ENCODE results near the gene PGK1.

Gene PGK1

DNA sequence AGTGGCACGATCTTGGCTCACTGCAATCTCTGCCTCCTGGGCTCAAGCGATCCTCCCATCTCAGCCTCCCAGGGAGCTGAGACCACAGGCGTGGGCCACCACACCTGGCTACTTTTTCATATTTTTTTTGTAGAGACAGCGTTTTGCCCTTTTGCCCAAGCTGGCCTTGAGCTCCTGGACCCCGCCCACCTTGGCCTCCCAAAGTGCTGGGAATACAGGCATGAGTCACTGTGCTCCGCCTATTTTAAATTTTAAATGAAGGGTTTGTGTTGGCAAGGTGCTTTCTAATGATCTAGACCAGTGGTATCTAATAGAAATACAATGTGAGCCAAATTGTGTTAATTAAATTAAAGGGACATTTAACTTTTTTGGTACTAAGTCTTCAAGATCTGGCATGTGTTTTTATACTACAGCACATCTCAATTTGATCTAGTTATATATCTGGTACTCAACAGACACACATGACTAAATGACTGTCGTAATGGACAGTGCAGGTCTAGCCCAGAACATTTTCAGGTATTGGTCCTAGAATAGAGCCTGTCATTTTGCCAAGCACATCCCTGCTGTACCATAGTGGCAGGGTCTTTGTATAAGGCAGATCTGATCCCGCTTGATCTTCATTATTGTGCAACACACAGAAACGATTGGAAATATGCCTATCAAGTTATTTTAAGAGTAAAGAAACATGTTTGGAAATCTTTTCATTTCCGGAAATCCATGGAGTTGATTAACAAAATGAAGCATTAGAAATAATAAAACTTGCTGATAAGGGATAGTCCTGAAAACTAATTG, 7.3 kb downstream of the PGK1 start:
- TF ChIP-seq TAF1 (IDR thresholded peaks at IDR 0.05; ENCODE audit: low read depth) (no peak), EGR1 (IDR thresholded peaks at IDR 0.05) (no peak), CREB1 (IDR thresholded peaks at IDR 0.05; ENCODE audit: low read depth) (no peak), YY1 (IDR thresholded peaks at IDR 0.05; ENCODE audit: low read depth) (no peak), FOXM1 (IDR thresholded peaks at IDR 0.05; ENCODE audit: borderline replicate concordance, low read depth) (no peak)
- TF ChIP-seq, protein P1, sequence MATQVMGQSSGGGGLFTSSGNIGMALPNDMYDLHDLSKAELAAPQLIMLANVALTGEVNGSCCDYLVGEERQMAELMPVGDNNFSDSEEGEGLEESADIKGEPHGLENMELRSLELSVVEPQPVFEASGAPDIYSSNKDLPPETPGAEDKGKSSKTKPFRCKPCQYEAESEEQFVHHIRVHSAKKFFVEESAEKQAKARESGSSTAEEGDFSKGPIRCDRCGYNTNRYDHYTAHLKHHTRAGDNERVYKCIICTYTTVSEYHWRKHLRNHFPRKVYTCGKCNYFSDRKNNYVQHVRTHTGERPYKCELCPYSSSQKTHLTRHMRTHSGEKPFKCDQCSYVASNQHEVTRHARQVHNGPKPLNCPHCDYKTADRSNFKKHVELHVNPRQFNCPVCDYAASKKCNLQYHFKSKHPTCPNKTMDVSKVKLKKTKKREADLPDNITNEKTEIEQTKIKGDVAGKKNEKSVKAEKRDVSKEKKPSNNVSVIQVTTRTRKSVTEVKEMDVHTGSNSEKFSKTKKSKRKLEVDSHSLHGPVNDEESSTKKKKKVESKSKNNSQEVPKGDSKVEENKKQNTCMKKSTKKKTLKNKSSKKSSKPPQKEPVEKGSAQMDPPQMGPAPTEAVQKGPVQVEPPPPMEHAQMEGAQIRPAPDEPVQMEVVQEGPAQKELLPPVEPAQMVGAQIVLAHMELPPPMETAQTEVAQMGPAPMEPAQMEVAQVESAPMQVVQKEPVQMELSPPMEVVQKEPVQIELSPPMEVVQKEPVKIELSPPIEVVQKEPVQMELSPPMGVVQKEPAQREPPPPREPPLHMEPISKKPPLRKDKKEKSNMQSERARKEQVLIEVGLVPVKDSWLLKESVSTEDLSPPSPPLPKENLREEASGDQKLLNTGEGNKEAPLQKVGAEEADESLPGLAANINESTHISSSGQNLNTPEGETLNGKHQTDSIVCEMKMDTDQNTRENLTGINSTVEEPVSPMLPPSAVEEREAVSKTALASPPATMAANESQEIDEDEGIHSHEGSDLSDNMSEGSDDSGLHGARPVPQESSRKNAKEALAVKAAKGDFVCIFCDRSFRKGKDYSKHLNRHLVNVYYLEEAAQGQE (IDR thresholded peaks at IDR 0.05; ENCODE audit: low read depth): no peak

DNA sequence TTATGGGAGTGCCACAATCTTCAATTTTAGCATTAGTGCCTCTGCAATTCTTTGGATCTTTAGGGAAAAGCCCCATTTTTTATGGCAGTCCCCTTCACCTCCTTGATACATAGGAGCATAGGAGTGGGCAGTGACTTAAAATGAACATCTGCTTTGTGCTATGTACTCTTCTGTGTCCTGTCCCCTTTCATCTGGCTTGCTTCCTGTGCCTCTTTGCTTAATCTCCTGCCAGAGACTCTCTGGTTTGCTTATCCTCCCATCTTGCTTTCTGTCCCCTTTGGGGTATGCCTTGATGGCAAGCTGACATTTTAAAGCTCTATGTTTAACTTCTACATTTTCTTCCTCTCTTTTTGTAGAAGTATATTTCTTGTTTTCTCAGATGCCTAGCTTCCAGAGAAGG, 12.3 kb downstream of the PGK1 start:
- no peak for TF ChIP-seq TCF12 (IDR thresholded peaks at IDR 0.05; ENCODE audit: low read depth)
- TF ChIP-seq RAD21 (IDR thresholded peaks at IDR 0.05; ENCODE audit: low read depth): no peak
- TF ChIP-seq, protein P2, sequence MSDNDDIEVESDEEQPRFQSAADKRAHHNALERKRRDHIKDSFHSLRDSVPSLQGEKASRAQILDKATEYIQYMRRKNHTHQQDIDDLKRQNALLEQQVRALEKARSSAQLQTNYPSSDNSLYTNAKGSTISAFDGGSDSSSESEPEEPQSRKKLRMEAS (IDR thresholded peaks at IDR 0.05): no peak
- no peak for TF ChIP-seq YY1 (IDR thresholded peaks at IDR 0.05; ENCODE audit: low read depth)
- TF ChIP-seq ZBTB7A (IDR thresholded peaks at IDR 0.05; ENCODE audit: low read depth): no peak
- TF ChIP-seq TEAD4 (IDR thresholded peaks at IDR 0.05): no peak
- no peak for TF ChIP-seq CREB1 (IDR thresholded peaks at IDR 0.05; ENCODE audit: low read depth)
- TF ChIP-seq, protein P3, sequence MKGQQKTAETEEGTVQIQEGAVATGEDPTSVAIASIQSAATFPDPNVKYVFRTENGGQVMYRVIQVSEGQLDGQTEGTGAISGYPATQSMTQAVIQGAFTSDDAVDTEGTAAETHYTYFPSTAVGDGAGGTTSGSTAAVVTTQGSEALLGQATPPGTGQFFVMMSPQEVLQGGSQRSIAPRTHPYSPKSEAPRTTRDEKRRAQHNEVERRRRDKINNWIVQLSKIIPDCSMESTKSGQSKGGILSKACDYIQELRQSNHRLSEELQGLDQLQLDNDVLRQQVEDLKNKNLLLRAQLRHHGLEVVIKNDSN (IDR thresholded peaks at IDR 0.05): no peak
- no peak for TF ChIP-seq CEBPB (IDR thresholded peaks at IDR 0.05)
- TF ChIP-seq TAF1 (IDR thresholded peaks at IDR 0.05; ENCODE audit: low read depth): no peak
- TF ChIP-seq EP300 (IDR thresholded peaks at IDR 0.05; ENCODE audit: borderline replicate concordance): no peak
- TF ChIP-seq EGR1 (IDR thresholded peaks at IDR 0.05): no peak
- TF ChIP-seq NFIC (IDR thresholded peaks at IDR 0.05): no peak
- TF ChIP-seq, protein P1 (IDR thresholded peaks at IDR 0.05; ENCODE audit: low read depth): no peak
- no peak for TF ChIP-seq FOXM1 (IDR thresholded peaks at IDR 0.05; ENCODE audit: borderline replicate concordance, low read depth)

DNA sequence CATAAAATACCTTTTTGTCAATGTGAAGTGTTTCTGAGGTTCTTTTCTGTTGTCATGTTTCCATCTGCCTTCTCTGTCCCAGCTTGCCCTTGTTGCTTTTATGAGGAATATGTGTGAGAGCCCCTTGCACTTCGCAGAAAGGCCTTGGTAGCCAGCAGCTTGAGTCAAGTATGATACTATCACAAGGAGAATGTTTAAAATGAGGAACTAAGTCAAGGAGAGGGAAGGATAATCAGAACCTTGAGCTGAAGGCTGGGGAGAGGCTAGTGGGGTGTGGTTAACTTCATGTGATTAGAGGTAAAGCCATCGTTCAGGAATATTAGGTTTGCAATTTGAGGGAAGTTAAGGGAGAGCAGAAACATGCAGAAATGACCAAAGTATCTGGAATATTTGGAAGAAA, 12.7 kb downstream of the PGK1 start:
- TF ChIP-seq CREB1 (IDR thresholded peaks at IDR 0.05; ENCODE audit: low read depth) (no peak), RAD21 (IDR thresholded peaks at IDR 0.05; ENCODE audit: low read depth) (no peak), ZBTB7A (IDR thresholded peaks at IDR 0.05; ENCODE audit: low read depth) (no peak), EGR1 (IDR thresholded peaks at IDR 0.05) (no peak), YY1 (IDR thresholded peaks at IDR 0.05; ENCODE audit: low read depth) (no peak), EP300 (IDR thresholded peaks at IDR 0.05; ENCODE audit: borderline replicate concordance) (no peak), CEBPB (IDR thresholded peaks at IDR 0.05) (no peak), TEAD4 (IDR thresholded peaks at IDR 0.05) (no peak), FOXM1 (IDR thresholded peaks at IDR 0.05; ENCODE audit: borderline replicate concordance, low read depth) (no peak), TAF1 (IDR thresholded peaks at IDR 0.05; ENCODE audit: low read depth) (no peak), NFIC (IDR thresholded peaks at IDR 0.05) (no peak), TCF12 (IDR thresholded peaks at IDR 0.05; ENCODE audit: low read depth) (no peak)
- TF ChIP-seq, protein P3 (IDR thresholded peaks at IDR 0.05): no peak
- TF ChIP-seq, protein P2 (IDR thresholded peaks at IDR 0.05): no peak
- TF ChIP-seq, protein P1 (IDR thresholded peaks at IDR 0.05; ENCODE audit: low read depth): no peak

DNA sequence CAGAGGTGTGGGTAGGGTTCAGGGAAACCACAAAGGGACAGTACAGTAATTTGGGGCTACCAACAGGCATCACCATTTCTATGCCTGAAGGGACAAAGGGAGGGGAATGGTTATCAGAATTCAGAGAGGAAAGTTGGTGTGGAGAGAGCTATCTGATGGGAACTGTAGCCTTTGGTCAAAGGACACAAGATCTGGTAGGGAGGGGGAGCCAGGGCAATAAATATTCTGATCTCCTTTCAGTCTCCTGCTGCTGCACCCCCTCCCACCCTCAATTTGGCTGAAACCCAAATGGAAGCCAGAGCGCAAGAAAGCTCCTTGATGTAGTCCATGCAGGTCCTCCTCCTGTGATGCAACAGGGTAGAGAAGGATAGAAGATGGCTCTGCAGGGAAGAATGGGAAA, 14.6 kb downstream of the PGK1 start:
- no peak for TF ChIP-seq EGR1 (IDR thresholded peaks at IDR 0.05)
- TF ChIP-seq NFIC (IDR thresholded peaks at IDR 0.05): no peak
- no peak for TF ChIP-seq TCF12 (IDR thresholded peaks at IDR 0.05; ENCODE audit: low read depth)
- no peak for TF ChIP-seq CEBPB (IDR thresholded peaks at IDR 0.05)
- no peak for TF ChIP-seq YY1 (IDR thresholded peaks at IDR 0.05; ENCODE audit: low read depth)
- no peak for TF ChIP-seq TEAD4 (IDR thresholded peaks at IDR 0.05)
- TF ChIP-seq FOXM1 (IDR thresholded peaks at IDR 0.05; ENCODE audit: borderline replicate concordance, low read depth): no peak
- TF ChIP-seq EP300 (IDR thresholded peaks at IDR 0.05; ENCODE audit: borderline replicate concordance): no peak
- TF ChIP-seq, protein P3 (IDR thresholded peaks at IDR 0.05): no peak
- no peak for TF ChIP-seq CREB1 (IDR thresholded peaks at IDR 0.05; ENCODE audit: low read depth)
- TF ChIP-seq TAF1 (IDR thresholded peaks at IDR 0.05; ENCODE audit: low read depth): no peak
- no peak for TF ChIP-seq ZBTB7A (IDR thresholded peaks at IDR 0.05; ENCODE audit: low read depth)
- no peak for TF ChIP-seq RAD21 (IDR thresholded peaks at IDR 0.05; ENCODE audit: low read depth)

Data from Ishikawa (cell line).